ENCODE measurements around the gene LRRTM3.

Gene LRRTM3

GRCh38 chr10:67017218-67017617, 91.4 kb downstream of the LRRTM3 start:
- no peak for TF ChIP-seq EGR1 (IDR thresholded peaks at IDR 0.05)
- TF ChIP-seq, protein P1, sequence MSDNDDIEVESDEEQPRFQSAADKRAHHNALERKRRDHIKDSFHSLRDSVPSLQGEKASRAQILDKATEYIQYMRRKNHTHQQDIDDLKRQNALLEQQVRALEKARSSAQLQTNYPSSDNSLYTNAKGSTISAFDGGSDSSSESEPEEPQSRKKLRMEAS (IDR thresholded peaks at IDR 0.05), result no peak
- TF ChIP-seq TAF1 (IDR thresholded peaks at IDR 0.05; ENCODE audit: low read depth), result no peak
- no peak for TF ChIP-seq TCF12 (IDR thresholded peaks at IDR 0.05; ENCODE audit: low read depth)
- TF ChIP-seq FOXM1 (IDR thresholded peaks at IDR 0.05; ENCODE audit: borderline replicate concordance, low read depth), result no peak
- TF ChIP-seq CREB1 (IDR thresholded peaks at IDR 0.05; ENCODE audit: low read depth), result no peak
- TF ChIP-seq CEBPB (IDR thresholded peaks at IDR 0.05), result no peak
- no peak for TF ChIP-seq YY1 (IDR thresholded peaks at IDR 0.05; ENCODE audit: low read depth)
- TF ChIP-seq USF1 (IDR thresholded peaks at IDR 0.05), result no peak
- no peak for TF ChIP-seq NFIC (IDR thresholded peaks at IDR 0.05)
- TF ChIP-seq REST (IDR thresholded peaks at IDR 0.05; ENCODE audit: low read depth), result no peak
- no peak for TF ChIP-seq RAD21 (IDR thresholded peaks at IDR 0.05; ENCODE audit: low read depth)

DNA sequence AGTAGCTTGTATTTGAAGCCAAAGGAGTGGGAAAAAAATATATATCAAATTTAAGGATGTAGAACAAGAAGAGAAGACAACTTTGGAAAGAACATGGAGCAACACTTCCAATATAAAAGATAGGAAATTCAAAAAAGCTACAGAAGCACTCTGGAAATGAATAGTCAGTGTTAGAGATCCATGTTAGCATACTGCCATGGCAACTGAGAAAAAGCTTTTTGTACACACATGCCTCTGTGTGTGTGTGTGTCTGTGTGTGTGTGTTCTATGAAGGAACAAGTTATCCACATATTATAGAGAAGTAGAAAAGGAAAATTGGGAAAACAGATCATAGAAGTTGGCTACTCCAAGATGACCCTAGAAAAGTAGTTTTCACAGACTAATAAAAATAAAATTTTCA, 96.3 kb downstream of the LRRTM3 start:
- no peak for TF ChIP-seq ZBTB7A (IDR thresholded peaks at IDR 0.05; ENCODE audit: low read depth)
- no peak for TF ChIP-seq FOXM1 (IDR thresholded peaks at IDR 0.05; ENCODE audit: borderline replicate concordance, low read depth)
- no peak for TF ChIP-seq TAF1 (IDR thresholded peaks at IDR 0.05; ENCODE audit: low read depth)
- TF ChIP-seq USF1 (IDR thresholded peaks at IDR 0.05), result no peak
- TF ChIP-seq NFIC (IDR thresholded peaks at IDR 0.05), result no peak

DNA sequence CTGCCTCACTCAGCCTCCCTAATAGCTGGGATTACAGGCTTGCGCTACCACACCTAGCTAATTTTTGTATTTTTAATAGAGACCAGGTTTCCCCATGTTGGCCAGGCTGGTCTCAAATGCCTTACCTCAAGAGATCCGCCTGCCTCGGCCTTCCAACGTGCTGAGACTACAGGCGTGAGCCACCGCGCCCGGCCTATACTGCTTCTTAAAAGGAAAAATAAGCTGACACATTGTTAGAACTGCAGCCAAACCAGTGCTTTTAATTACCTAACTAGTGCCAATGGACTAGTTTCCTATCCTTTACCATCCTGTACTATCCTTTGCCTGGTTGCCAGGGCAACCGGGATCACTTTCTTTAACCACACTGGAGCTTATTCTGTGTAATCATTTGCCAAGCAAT, 108.0 kb downstream of the LRRTM3 start:
- TF ChIP-seq FOXM1 (IDR thresholded peaks at IDR 0.05; ENCODE audit: borderline replicate concordance, low read depth) (no peak), EGR1 (IDR thresholded peaks at IDR 0.05) (no peak), TCF12 (IDR thresholded peaks at IDR 0.05; ENCODE audit: low read depth) (no peak), ZBTB7A (IDR thresholded peaks at IDR 0.05; ENCODE audit: low read depth) (no peak), EP300 (IDR thresholded peaks at IDR 0.05; ENCODE audit: borderline replicate concordance) (no peak), USF1 (IDR thresholded peaks at IDR 0.05) (no peak), YY1 (IDR thresholded peaks at IDR 0.05; ENCODE audit: low read depth) (no peak), CREB1 (IDR thresholded peaks at IDR 0.05; ENCODE audit: low read depth) (no peak)

DNA sequence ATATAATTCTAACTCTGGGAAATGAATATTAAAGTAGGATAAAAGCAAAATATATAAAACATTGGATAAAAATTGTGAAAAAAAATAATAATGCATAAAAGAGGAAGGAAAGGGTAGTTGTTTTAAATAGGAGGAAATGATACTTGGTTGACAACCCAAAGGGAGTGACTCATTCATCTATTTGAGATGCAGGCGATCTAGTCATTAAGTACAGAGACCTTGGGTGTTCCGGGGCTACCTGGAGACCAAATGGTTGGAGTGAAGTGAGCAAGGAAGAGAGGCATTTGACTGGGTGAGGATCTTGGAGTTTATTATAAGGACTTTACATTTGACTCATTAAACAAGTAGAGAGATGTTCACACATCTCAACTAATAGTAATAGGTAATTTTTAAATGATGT, 111.0 kb downstream of the LRRTM3 start:
- TF ChIP-seq REST (IDR thresholded peaks at IDR 0.05; ENCODE audit: low read depth), result no peak
- no peak for TF ChIP-seq USF1 (IDR thresholded peaks at IDR 0.05)
- no peak for TF ChIP-seq CREB1 (IDR thresholded peaks at IDR 0.05; ENCODE audit: low read depth)
- no peak for TF ChIP-seq NFIC (IDR thresholded peaks at IDR 0.05)
- no peak for TF ChIP-seq ZBTB7A (IDR thresholded peaks at IDR 0.05; ENCODE audit: low read depth)
- TF ChIP-seq EGR1 (IDR thresholded peaks at IDR 0.05), result no peak
- no peak for TF ChIP-seq EP300 (IDR thresholded peaks at IDR 0.05; ENCODE audit: borderline replicate concordance)
- TF ChIP-seq, protein P1 (IDR thresholded peaks at IDR 0.05), result no peak
- TF ChIP-seq TCF12 (IDR thresholded peaks at IDR 0.05; ENCODE audit: low read depth), result no peak
- TF ChIP-seq FOXM1 (IDR thresholded peaks at IDR 0.05; ENCODE audit: borderline replicate concordance, low read depth), result no peak
- TF ChIP-seq TEAD4 (IDR thresholded peaks at IDR 0.05), result no peak
- no peak for TF ChIP-seq CEBPB (IDR thresholded peaks at IDR 0.05)
- TF ChIP-seq YY1 (IDR thresholded peaks at IDR 0.05; ENCODE audit: low read depth), result no peak
- no peak for TF ChIP-seq RAD21 (IDR thresholded peaks at IDR 0.05; ENCODE audit: low read depth)
- TF ChIP-seq TAF1 (IDR thresholded peaks at IDR 0.05; ENCODE audit: low read depth), result no peak

DNA sequence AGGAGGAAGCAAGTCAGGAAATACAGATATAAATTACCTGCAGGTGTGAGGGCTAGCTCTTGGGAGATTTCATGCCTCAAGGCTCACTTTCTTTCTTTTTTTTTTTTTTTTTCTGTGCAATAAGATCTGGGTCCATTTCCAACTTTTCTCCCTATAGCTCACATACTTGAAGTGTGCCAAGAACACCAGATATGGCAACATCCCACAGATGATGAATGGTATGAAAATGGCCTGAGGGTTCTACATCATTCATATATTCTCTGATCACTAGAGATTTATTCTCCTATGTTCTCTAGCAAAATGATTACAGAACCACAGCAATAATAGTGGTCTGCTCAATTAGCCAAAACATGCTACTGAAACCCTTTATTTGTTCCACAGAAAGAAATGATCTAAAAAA, 117.2 kb downstream of the LRRTM3 start:
- no peak for TF ChIP-seq ZBTB7A (IDR thresholded peaks at IDR 0.05; ENCODE audit: low read depth)
- TF ChIP-seq TAF1 (IDR thresholded peaks at IDR 0.05; ENCODE audit: low read depth), result no peak
- TF ChIP-seq EGR1 (IDR thresholded peaks at IDR 0.05), result no peak
- TF ChIP-seq YY1 (IDR thresholded peaks at IDR 0.05; ENCODE audit: low read depth), result no peak
- no peak for TF ChIP-seq TCF12 (IDR thresholded peaks at IDR 0.05; ENCODE audit: low read depth)
- no peak for TF ChIP-seq CEBPB (IDR thresholded peaks at IDR 0.05)
- no peak for TF ChIP-seq FOXM1 (IDR thresholded peaks at IDR 0.05; ENCODE audit: borderline replicate concordance, low read depth)
- no peak for TF ChIP-seq NFIC (IDR thresholded peaks at IDR 0.05)
- no peak for TF ChIP-seq REST (IDR thresholded peaks at IDR 0.05; ENCODE audit: low read depth)
- TF ChIP-seq, protein P1 (IDR thresholded peaks at IDR 0.05), result no peak
- TF ChIP-seq EP300 (IDR thresholded peaks at IDR 0.05; ENCODE audit: borderline replicate concordance), result no peak
- no peak for TF ChIP-seq TEAD4 (IDR thresholded peaks at IDR 0.05)
